GM12801 (cell line): ENCODE measurements around the gene DAD1.

Source experiments
- CTCF ChIP-seq: IDR thresholded peaks from one replicate; pipeline ENCODE4 v1.5.1; 2011; ENCODE audit warnings: control low read depth; ENCODE audit not compliant: insufficient read length; ENCODE audit errors: extremely low read depth

DAD1 gene

GRCh38 chr14:22546722-22547071 lies 42.3 kb downstream of the DAD1 start:
- no peak for TF ChIP-seq CTCF

GRCh38 chr14:22545842-22546721 lies 42.9 kb downstream of the DAD1 start:
- TF ChIP-seq CTCF: no peak

- no peak for TF ChIP-seq CTCF
Measured at GRCh38 chr14:22544881-22545420, 44.1 kb downstream of the DAD1 start.

GRCh38 chr14:22544406-22544805 lies 44.6 kb downstream of the DAD1 start:
- TF ChIP-seq CTCF: no peak

GRCh38 chr14:22542360-22542759 lies 46.7 kb downstream of the DAD1 start:
- no peak for TF ChIP-seq CTCF

GRCh38 chr14:22541721-22542120 lies 47.3 kb downstream of the DAD1 start:
- TF ChIP-seq CTCF: no peak

- no peak for TF ChIP-seq CTCF
Measured at GRCh38 chr14:22540811-22541360, 48.1 kb downstream of the DAD1 start.
